BLaER1 treated with 17β-estradiol and CSF1 and Interleukin-3, amounts not matched to agents 10 nM and 100 nM (cell line): ENCODE data around the gene TMEM150B.

Experiments used
- H3K27ac ChIP-seq, 11 experiments: shearing (Covaris generic); formaldehyde crosslinking; 2 replicates each; pipeline ENCODE4 v1.8.1; 2022
- H3K27me3 ChIP-seq, 11 experiments: shearing (Covaris generic); formaldehyde crosslinking; 2 replicates each; pipeline ENCODE4 v1.8.1; 2022
- H3K36me3 ChIP-seq, 11 experiments: shearing (Covaris generic); formaldehyde crosslinking; 2 replicates each; pipeline ENCODE4 v1.8.1; 2022
- H3K4me1 ChIP-seq, 10 experiments: shearing (Covaris generic); formaldehyde crosslinking; 2 replicates each; pipeline ENCODE4 v1.8.1; 2022
- H3K4me2 ChIP-seq, 11 experiments: shearing (Covaris generic); formaldehyde crosslinking; 2 replicates each; pipeline ENCODE4 v1.8.1; 2022
- H3K4me3 ChIP-seq, 10 experiments: shearing (Covaris generic); formaldehyde crosslinking; 2 replicates each; pipeline ENCODE4 v1.8.1; 2022
- H3K9ac ChIP-seq, 11 experiments: shearing (Covaris generic); formaldehyde crosslinking; 2 replicates each; pipeline ENCODE4 v1.8.1; 2022
- H3K9me3 ChIP-seq, 11 experiments: shearing (Covaris generic); formaldehyde crosslinking; replicated peaks in 1 of 11; 2 replicates each; pipeline ENCODE4 v1.8.1; 2022
- H4K20me1 ChIP-seq, 11 experiments: shearing (Covaris generic); formaldehyde crosslinking; 2 replicates each; pipeline ENCODE4 v1.8.1; 2022
- Cebpa-rat ChIP-seq, 11 experiments: shearing (Covaris generic); IDR thresholded peaks; 2 replicates each; pipeline ENCODE4 v1.8.1; 2022

The TMEM150B gene

GRCh38 chr19:55302318-55302703 is 22.8 kb downstream of the TMEM150B start:
- Histone ChIP-seq H3K27ac (peak overlapping the region; percentile 53 to 77 (median 61); a peak in 20 of 22 replicates), H3K4me3 (peak overlapping the region; percentile 46 to 71 (median 58)), H3K9me3 (no peaks in the 10 kb centered on the region), H3K36me3 (peaks cover 7 to 49% (median 42%) of the 10 kb centered on the region in 11 experiments), H3K4me2 (peak overlapping the region; percentile 74 to 97 (median 86)), H3K27me3 (no peaks in the 10 kb centered on the region), H4K20me1 (no peaks in the 10 kb centered on the region), H3K9ac (peak overlapping the region; percentile 59 to 80 (median 75)), H3K4me1 (peaks cover 15 to 53% (median 29%) of the 10 kb centered on the region in 10 experiments; a peak in 19 of 20 replicates)
- TF ChIP-seq Cebpa-rat (IDR thresholded peaks at IDR 0.05) = no peak

- H3K4me1 ChIP-seq = peaks cover 15 to 50% (median 28%) of the 10 kb centered on the region in 10 experiments; a peak in 19 of 20 replicates
- no peaks in the 10 kb centered on the region for H3K27me3 ChIP-seq
- H4K20me1 ChIP-seq = no peaks in the 10 kb centered on the region
- no peak for TF ChIP-seq Cebpa-rat (IDR thresholded peaks at IDR 0.05)
- peak overlapping the region; percentile 53 to 77 (median 61); a peak in 21 of 22 replicates for H3K27ac ChIP-seq
- H3K36me3 ChIP-seq = peaks cover 2 to 45% (median 37%) of the 10 kb centered on the region in 11 experiments; a peak in 21 of 22 replicates
- peak overlapping the region; percentile 46 to 71 (median 58) for H3K4me3 ChIP-seq
- no peaks in the 10 kb centered on the region for H3K9me3 ChIP-seq
- peak overlapping the region; percentile 59 to 80 (median 75) for H3K9ac ChIP-seq
- H3K4me2 ChIP-seq = peak overlapping the region; percentile 74 to 97 (median 86)
These were observed 23.5 kb downstream of the TMEM150B start for GRCh38 chr19:55301459-55302317.

DNA sequence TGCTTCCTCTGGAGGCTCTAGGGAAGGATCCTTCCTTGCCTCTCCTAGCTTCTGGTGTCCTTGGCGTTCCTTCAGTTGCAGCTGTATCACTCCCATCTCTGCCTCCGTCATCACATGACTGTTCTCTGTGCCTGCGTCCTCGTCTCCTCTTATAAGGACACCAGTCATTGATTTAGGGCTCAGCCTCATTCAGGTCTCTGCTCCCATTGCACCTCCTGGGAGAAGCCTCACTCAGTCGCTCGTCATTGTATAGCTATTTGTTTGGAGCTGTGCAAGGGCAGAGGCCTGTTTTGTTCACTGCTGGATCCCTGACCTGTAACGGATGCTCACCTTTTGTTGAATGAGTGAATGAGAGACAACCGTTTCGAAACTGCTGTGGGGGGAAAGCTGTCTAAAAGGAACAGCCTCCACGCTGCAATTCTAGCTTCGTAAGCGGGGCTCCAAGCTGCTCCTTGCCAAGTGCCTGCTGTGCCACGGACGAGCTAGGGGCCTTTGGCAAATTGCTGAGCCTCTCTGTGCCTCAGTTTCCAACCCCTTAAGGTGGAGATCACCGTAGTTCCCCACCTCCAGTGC is 24.2 kb downstream of the TMEM150B start:
- Histone ChIP-seq H3K36me3 (peaks cover 0 to 41% (median 30%) of the 10 kb centered on the region in 11 experiments; a peak in 20 of 22 replicates), H3K27ac (peak overlapping the region in 5 of 11 experiments; percentile 58 to 72 (median 64); a peak in 4 of 22 replicates), H3K9me3 (no peaks in the 10 kb centered on the region), H3K27me3 (no peaks in the 10 kb centered on the region), H3K4me2 (peak overlapping the region; percentile 74 to 97 (median 86); a peak in 21 of 22 replicates), H3K9ac (peak overlapping the region in 6 of 11 experiments; percentile 61 to 78 (median 76); a peak in 8 of 22 replicates), H3K4me1 (peaks cover 15 to 43% (median 25%) of the 10 kb centered on the region in 10 experiments; a peak in 19 of 20 replicates), H3K4me3 (peak overlapping the region in 3 of 10 experiments; percentile 57 to 64 (median 59); a peak in 3 of 20 replicates), H4K20me1 (no peaks in the 10 kb centered on the region)
- TF ChIP-seq Cebpa-rat (IDR thresholded peaks at IDR 0.05) = no peak

GRCh38 chr19:55299991-55300390 is 25.1 kb downstream of the TMEM150B start:
- Histone ChIP-seq H3K9ac (no peak overlapping the region), H3K36me3 (peaks cover 0 to 43% (median 35%) of the 10 kb centered on the region in 11 experiments; a peak in 17 of 22 replicates), H3K4me3 (no peak overlapping the region), H3K4me2 (no peak overlapping the region), H3K9me3 (no peaks in the 10 kb centered on the region), H3K27me3 (no peaks in the 10 kb centered on the region), H3K4me1 (peaks cover 8 to 33% (median 22%) of the 10 kb centered on the region in 10 experiments; a peak in 19 of 20 replicates), H3K27ac (no peak overlapping the region), H4K20me1 (no peaks in the 10 kb centered on the region)
- no peak for TF ChIP-seq Cebpa-rat (IDR thresholded peaks at IDR 0.05)

- Histone ChIP-seq H3K9ac (no peak overlapping the region), H3K4me1 (peaks cover 1 to 12% (median 10%) of the 10 kb centered on the region in 10 experiments; a peak in 17 of 20 replicates), H4K20me1 (no peaks in the 10 kb centered on the region), H3K27me3 (no peaks in the 10 kb centered on the region), H3K36me3 (peaks cover 0 to 48% (median 28%) of the 10 kb centered on the region in 11 experiments; a peak in 17 of 22 replicates), H3K4me2 (no peak overlapping the region), H3K27ac (no peak overlapping the region), H3K9me3 (no peaks in the 10 kb centered on the region), H3K4me3 (no peak overlapping the region)
- no peak for TF ChIP-seq Cebpa-rat (IDR thresholded peaks at IDR 0.05)
These were observed 27.9 kb downstream of the TMEM150B start for GRCh38 chr19:55297267-55297666.

GRCh38 chr19:55289117-55289796 is 35.9 kb downstream of the TMEM150B start:
- Histone ChIP-seq H3K27ac (no peak overlapping the region), H3K9ac (no peak overlapping the region), H3K4me3 (no peak overlapping the region), H3K4me1 (peaks cover 0 to 19% (median 11%) of the 10 kb centered on the region in 10 experiments; a peak in 15 of 20 replicates), H3K27me3 (no peaks in the 10 kb centered on the region), H3K4me2 (no peak overlapping the region), H4K20me1 (no peaks in the 10 kb centered on the region), H3K9me3 (no peaks in the 10 kb centered on the region), H3K36me3 (peaks cover 0 to 50% (median 18%) of the 10 kb centered on the region in 11 experiments; a peak in 13 of 22 replicates)
- TF ChIP-seq Cebpa-rat (IDR thresholded peaks at IDR 0.05) = no peak

- TF ChIP-seq Cebpa-rat (IDR thresholded peaks at IDR 0.05) = no peak
- Histone ChIP-seq H3K4me3 (no peak overlapping the region), H3K36me3 (peaks cover 0 to 34% (median 4%) of the 10 kb centered on the region in 11 experiments; a peak in 10 of 22 replicates), H3K27ac (no peak overlapping the region), H3K4me1 (peaks cover 0 to 30% (median 21%) of the 10 kb centered on the region in 10 experiments; a peak in 15 of 20 replicates), H3K9me3 (no peaks in the 10 kb centered on the region), H3K27me3 (no peaks in the 10 kb centered on the region), H4K20me1 (no peaks in the 10 kb centered on the region), H3K9ac (no peak overlapping the region; a peak in 1 of 22 replicates), H3K4me2 (no peak overlapping the region)
These were observed 37.6 kb downstream of the TMEM150B start for GRCh38 chr19:55287361-55288079.
